ENCODE data around the gene TBC1D19.
"Not testable (repeated sequence)": the region's sequence is repeated elsewhere in the genome, so short reads cannot be mapped to it uniquely, and the experiment has no call there.

The TBC1D19 gene

DNA sequence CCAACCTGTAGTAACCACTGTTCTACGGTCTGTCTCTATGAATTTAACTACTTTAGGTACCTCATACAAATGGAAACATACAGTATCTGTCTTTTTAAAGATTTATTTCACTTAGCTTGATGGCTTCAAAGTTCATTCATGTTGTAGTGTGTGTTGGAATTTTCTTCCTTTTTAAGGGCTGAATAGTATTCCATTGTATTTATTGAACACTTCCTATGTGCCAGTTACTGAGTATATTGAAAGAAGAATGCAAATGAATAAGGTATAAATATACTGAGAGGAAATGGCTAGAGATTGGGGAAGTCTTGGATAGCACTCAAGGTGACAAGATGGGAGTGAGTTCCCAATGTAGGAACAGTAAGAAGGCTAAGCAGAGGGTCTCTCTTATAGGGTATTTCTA is 17.3 kb downstream of the TBC1D19 start:
- no peak for DNase-seq

DNA sequence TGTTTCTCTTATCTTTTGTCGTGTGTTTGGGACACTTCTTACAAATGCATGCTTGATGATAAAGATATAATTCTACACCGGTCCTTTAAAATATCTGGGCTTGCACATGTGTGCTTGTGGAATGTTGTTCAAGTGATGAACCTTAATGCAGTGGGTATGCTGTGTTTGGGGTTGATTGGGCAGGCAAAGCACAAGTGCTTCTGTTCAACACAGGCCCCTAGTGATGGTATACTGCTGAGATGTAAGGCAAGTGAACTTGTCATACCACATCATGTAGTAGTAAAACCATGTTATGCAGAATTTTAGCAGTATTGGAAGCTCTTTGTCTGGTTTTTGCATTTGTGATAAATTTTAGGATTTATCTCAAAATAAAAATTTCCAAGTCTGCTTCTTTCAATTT is 23.9 kb downstream of the TBC1D19 start:
- no peak for DNase-seq

DNA sequence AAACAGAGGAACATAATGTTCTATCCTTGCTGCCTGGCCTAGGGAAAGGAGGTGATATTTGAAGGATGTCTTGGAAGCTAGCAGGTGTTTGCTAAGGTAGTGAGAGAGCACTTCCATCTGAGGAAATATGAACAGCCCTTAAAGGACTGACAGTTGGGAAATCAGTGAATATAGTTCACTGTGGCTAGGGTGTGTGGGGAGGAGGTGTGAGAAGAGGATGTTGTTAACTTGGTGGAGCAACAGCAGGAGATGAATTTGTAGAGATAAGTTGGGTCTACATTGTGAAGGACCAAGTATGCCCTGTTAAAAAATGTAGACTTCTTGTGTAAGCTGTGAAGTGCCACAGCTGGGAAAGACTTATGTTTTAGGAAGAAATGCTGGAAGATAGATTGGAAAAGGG is 25.5 kb downstream of the TBC1D19 start:
- no peak for DNase-seq

DNA sequence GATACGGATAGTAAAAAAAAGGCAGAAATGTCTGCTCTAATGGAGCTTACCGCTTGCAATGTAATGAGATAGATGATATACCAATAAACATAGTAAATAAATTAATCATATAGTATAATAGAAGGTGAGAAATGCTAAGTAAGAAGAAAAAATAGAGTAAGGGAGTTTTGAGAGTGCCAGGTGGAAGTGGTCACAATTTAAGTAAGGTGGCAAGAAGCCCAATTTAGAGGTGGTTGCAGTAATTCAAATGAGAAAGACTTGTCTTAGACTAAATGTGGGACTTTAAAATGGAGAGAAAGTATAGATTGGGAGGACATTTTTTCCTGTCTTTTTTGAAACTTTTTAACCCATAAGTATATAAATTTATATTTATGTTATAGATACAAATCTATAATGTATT is 26.0 kb downstream of the TBC1D19 start:
- no peak for DNase-seq

DNA sequence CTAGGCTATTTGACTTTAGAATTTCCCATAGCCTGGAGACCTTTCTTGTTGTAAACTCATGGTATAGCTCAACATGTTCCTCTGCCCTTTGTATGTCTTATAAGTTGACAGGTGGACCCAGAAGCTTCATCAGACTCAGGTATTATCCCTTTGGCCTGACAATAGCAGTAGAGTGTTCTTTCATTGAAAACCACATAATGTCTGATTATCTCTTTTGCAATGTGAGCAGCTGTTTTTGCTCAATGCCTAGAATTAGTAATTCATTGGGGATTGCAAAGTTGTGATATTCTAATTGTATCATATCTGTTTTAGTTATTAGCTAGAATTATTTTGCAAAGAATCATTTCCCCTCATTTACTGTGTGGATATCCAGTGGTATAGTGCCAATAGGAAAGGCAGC is 27.5 kb downstream of the TBC1D19 start:
- DNase-seq = no peak

DNA sequence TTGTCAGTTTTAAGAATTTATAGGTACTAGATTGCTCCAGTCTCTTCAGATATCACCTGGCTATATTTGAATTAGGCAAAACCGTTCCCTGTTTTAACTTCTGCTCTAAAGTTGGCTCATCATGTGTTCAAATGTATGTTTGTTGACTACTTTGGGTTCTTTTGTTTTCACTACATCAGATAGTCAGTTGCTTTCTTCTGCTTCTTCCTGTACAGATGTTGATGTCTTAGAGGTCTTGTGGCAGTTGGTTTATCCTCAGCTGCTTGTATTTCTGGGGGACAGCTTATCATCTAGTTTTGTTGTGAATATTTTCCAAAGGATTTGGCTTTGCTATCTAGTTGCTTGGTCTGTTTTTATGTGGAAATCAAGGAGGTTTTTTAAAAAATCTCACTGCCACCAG is 28.0 kb downstream of the TBC1D19 start:
- DNase-seq = no peak

DNA sequence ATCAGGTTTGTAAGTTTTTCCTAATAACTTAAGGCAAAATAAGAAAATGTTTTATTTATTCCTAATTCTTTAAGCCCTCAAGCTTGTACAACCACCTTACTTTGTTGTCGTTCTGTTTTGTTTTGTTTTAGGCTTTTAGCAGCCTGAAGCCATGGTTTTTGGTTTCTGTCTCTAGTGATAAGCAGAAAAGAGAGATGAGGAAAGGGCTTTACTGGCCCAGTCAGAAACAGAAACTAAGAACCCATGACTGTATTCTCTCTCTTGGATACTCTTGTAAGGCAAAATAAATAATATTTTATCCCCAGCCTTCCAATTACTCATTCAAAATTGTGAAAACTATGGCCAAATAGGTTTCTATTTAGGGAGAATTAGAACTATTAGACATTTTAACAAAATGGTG is 29.4 kb downstream of the TBC1D19 start:
- DNase-seq = no peak

DNA sequence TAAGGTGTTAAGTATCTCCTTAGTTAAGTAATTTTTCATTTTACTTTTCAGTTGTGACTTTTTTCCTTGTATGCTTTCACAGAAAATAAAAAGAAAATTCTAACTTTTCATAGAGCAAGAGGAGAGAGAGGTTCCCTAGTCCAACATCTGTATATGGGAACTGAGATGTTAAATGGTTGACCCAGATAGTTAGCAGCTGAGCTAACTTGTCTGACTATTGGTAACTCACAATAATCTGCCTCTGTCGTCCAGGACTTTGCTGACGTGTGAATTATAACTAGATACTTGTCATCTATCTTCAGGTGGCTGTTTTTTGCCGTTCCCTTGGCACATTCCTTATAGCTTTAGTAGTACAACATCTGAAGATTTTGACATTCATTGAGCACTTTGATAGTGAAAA is 29.9 kb downstream of the TBC1D19 start:
- DNase-seq = no peak

DNA sequence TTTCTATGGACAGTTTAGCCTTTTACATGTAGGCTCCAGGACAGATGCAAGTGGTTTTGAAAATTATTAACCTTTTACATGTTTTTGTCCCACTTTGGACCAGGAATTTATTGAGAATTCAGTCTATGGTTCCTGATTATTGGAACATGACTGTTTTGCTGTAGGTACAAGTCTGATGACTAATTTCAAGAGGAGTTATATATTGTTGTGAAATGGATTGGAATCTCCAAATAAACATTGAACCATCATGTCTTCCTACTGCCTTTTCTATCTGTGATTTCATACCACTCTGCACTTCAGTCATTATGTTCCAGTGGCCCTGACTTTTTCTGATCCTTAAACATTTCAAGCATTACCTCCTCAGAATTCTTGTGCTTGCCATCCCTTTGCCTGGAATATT is 35.9 kb downstream of the TBC1D19 start:
- DNase-seq = no peak

DNA sequence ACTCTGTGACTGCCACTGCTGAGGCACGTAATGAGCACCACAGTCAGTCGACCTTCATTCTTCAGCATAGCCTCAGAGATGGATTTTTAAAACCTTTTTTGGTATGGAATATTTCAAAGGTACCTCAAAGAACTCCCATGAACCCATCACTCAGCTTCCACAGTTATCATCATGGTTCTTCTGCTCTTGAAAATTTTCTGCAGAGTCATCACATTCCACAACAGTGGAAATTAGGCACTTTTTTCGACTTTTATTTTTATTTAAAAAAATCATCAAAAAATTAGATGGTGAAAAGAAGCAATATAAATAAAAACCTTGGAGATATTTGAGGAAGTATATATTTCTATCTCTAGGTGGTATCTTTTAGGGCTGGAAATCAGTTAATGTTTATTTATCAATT is 37.5 kb downstream of the TBC1D19 start:
- DNase-seq = no peak

DNA sequence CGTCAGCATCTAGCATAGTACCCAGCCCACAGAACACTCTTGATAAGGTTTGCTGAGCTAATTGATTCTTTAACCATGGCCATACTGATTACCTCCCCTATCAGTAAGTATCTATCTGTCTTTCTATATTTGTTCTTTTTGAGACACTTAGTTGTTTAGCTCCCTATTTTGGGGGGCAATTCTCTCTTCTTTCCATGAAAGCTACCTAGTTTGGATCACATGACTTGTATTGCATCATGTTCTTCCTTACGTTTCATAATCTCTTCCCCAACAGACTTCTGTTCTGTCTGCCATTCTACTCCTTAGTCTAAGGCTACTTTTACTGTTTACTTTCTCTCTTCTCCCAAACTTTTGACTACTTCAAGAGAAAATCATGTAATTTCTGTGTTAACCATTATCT is 39.0 kb downstream of the TBC1D19 start:
- no peak for DNase-seq

DNA sequence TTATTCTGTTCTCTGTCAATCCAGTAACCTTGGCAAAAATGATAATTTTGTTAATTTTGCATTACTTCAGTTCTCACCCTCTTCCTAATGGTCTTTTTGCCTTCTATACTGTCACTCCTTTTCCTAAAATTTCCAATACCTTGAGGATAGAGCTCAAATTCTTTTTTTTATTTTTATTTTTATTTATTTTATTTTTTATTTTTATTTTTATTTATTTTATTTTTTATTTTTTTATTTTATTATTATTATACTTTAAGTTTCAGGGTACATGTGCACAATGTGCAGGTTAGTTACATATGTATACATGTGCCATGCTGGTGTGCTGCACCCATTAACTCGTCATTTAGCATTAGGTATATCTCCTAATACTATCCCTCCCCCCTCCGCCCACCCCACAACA is 42.8 kb downstream of the TBC1D19 start:
- DNase-seq = not testable (repeated sequence)

DNA sequence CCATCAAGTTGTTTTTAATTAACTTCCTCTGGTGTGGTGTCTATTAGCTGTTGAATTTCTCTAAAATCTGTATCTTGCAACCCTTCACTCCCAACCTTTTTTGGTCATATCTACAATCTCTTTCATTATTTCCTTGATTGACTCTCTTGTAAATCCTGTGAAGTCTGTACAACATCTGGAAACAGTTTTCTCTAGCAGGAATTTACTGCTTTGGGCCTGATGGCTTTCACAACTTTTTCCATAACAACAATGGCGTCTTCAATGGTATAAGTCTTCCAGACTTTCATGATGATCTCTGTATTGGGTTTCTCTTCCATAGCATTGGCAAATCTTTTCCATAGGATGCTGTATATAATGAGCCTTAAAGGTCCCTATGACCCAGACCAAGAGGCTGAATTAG is 49.0 kb downstream of the TBC1D19 start:
- no peak for DNase-seq

DNA sequence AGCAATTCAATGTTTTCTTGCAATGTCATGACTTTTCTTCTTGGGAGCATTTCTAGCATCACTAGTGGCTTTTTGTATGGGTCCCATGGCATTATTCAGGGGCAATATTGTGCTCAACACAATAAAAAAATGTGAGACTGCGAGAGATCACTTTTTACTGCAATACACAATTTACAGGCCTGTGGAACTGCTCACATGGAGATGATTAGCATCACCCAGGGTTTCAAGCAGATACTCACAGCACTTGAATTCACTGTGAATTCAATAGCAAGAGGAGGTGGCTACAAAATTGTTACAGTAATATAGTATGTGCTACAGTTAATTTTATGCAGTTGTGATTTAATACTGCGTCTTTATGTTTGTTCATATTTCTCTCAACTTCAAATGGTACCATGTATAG is 50.4 kb downstream of the TBC1D19 start:
- DNase-seq = no peak

DNA sequence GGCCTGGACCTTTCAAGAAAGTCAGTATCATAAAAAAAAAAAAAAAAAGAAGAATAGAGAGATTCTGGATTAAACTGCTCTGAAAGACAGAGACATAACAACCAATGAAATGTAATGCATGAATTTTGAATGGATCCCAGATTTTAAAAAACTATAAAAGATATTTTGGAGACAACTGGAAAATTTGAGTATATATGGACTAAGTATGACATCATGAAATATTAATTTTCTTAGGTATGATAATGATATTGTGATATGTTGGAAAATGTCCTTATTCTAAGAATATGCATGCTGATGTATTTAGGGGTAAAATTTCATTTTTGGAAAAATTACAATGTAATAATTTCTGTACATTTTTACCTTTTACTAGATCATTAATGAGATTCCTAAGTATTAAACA is 52.6 kb downstream of the TBC1D19 start:
- no peak for DNase-seq

DNA sequence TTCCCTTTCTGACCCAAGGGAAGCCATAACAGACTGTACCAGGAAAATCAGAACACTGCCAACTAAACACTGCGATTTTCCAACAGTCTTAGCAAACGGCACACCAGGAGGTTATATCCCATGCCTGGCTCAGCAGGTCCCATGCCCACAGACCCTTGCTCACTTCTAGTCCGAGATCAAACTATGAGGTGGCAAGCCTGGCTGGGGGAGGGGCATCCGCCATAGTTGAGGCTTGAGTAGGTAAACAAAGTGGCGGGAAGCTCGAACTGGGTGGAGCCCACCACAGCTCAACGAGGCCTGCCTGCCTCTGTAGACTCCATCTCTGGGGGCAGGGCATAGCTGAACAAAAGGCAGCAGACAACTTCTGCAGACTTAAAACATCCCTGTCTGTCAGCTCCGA is 56.8 kb downstream of the TBC1D19 start:
- not testable (repeated sequence) for DNase-seq

DNA sequence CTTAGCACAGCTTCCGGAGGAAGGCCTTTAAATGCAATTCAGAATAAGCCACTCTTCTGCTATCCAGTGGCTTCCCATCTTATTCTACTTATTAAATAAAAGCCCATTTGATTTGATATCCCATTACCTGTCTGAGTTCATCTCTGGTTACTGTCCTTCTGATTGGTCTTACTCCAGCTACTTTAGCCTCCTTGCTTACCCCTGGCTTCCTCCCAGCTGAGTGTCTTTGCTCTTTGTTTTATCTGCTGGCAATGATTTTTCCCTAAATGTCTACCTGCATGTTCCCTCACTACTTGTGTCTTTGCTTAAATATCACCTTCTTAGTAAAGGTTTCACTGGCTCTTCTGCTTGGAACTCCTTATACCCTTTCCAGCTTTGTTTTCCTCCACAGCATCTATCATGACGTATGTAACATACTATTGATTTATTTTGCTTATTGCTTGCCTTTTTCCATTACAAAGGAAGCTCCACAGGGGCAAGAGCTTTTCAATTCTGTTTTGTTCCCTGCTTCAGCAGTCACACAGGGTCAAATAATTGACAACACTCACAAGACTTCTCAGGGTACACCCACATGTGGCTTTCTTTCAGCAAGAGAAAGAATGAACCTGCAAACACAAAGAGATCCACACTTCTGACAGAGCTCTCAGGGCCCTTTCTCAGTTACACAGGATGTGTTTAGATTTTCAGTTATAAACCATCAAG is 63.8 kb downstream of the TBC1D19 start:
- DNase-seq = no peak

DNA sequence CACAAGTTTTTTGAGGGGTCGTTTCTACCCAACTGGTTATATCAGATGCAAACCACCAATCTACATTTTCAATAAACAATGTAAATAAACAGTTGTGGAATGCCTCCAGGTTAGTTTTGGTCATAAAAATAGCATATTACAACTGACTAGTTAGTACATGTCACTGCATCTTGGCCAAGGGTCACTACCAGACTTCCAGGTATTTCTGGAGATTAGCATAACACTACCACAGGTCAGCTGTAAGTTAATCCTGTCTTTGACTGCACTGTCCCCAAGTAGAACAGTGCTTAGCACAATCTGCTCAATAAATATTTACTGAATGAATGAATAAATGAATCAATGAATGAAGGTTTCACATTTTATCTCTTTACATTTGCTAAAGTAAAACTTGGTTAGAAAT is 64.4 kb downstream of the TBC1D19 start:
- no peak for DNase-seq

DNA sequence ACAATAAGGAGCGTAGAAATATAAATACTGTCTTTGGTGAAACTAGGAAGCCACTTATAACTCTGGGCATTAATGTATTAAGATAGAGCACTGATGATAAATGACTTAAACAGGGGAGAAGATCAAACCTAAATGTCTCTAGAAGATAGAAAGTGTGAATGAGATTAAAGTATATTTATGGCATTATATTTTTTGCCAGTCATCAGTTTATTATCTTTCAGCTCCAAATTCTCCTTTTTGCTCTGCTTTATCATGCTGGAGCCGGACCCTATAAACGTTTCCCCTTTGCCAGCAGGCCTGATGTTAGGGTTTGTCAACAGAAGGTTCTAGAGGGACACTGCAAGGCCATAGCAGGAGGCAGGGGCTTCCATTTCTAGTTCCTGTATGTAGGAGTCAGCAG is 76.4 kb downstream of the TBC1D19 start:
- DNase-seq = no peak

DNA sequence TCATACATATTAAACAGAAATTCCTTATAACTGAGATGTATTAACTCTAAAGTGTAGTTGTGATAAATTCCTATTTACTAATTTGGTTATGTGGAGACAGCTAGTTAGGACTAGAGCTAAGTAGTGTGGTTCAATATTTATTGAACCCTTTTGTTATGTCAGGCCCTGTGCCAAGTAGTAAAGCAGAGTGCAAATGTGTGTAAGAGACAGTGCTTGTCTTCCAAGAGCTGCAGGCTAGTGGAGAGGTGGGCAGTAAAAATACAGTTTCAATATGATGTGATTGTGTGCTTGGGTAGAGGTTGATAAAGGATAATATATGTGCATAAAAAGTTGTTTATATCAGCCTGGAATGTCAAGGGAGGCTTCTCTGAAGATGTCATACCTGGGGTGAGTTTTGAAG is 80.0 kb downstream of the TBC1D19 start:
- DNase-seq = no peak

DNA sequence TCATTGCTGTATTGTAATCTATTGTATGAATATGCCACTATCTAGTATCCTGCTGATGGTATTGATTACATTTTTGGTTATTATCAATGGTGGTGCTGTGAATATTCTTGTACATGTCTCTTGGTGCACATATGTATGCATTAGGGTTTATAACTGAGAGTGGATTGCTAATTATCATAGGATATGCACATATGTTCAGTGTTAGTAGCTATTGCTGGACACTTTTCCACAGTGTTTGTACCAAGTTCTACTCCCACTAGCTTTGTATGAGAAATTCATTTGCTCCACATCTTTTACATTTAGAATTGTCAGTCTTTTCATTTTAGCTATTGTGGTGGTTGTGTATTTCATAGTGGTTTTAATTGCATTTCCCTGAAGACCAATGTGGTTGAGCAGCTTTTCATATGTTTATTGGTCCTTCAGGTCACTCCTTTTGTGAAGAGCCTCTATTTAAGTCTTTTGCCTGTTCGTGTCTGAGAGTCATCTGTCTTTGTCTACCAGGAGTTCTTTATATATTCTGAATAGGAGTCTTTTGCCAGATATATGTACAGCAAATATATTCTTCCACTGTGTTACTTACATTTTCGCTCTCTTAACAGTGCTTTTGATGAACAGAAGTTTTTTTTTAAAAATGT is 87.1 kb downstream of the TBC1D19 start:
- no peak for DNase-seq

DNA sequence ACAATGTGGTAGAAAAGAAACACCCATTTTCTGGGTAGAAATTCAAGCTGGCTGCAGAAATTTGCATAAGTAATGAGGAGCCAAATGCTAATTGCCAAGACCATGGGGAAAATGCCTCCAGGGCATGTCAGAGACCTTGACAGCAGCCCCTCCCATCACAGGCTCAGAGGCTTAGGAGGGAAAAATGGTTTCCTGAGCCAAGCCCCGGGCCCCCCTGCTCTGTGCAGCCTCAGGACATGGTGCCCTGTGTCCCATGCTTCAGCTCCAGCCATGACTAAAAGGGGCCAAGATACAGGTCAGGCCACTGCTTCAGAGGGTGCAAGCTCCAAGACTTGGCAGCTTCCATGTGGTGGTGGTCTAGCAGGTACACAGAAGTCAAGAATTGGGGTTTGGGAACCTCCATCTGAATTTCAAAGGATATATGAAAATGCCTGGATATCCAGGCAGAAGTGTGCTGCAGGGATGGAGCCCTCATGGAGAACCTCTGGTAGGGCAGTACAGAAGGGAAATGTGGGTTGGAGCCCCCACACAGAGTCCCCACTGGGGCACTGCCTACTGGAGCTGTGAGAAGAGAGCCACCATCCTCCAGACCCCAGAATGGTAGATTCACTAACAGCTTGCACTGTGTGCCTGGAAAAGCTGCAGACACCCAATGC is 95.3 kb downstream of the TBC1D19 start:
- DNase-seq = not testable (repeated sequence)

DNA sequence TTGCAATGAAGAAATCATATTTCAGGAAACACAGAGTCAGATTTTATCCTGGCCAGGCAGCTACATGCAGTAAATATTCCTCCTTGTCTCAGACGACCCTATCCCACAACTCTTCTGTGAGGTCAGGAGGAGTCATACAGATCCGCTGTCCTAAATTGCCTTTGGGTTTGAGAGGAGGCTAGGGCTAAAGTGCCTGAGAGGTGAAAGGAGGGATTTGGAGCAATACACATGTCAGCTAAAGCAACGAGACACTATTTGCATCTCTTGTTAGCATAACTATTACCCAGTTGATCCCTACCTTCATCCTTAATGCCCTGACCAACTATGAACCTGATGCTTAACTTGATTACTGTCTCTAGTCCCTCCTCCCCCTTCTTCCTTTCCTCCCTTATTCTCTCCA is 98.6 kb downstream of the TBC1D19 start:
- DNase-seq = no peak

DNA sequence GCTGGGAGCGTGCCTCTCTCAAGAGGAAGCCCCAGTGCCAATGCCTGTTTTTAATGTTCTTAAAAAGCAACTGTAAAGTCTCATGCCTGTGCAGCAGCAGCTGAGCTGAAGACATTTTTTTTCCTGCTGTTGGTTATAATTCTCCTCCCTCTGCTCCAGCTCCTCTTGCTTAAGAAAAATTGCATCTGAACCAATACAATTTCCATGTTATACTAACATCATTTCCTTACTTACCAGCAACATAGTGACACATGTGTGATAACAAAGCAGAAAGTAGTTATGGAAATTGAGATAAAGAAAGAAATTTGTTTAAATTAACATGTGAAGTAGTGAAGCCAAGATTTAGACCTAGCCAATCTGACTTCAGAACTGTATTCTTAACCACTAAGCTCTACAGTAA is 101.4 kb downstream of the TBC1D19 start:
- no peak for DNase-seq

DNA sequence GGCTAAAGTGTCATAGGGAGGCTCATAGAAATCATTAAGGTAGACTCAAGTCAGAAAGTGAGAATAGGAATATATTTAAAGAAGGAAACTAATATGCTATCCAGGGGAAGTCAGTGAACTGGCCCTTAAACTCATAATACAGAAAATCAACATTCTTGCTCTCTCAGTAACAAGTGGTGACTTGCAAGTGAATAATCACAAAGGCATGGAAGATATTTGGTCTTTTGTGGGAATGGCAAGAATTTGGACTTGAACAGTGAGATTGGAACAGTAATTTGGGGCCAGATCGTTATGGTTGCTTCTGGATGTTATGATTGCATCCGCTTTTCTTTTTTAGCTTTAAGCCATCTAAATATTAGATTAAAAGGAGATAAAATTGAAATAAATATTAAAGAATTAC is 103.8 kb downstream of the TBC1D19 start:
- DNase-seq = no peak

All from cerebellar nuclear complex (tissue), 1 donor.